Kidney capillary endothelial cell (primary cell): ENCODE measurements around the gene COG2.

Source experiments
- DNase-seq: peaks from one replicate; pipeline ENCODE4 v3.0.0-alpha.2; 2018; ENCODE audit warnings: low spot score

COG2 gene

DNA sequence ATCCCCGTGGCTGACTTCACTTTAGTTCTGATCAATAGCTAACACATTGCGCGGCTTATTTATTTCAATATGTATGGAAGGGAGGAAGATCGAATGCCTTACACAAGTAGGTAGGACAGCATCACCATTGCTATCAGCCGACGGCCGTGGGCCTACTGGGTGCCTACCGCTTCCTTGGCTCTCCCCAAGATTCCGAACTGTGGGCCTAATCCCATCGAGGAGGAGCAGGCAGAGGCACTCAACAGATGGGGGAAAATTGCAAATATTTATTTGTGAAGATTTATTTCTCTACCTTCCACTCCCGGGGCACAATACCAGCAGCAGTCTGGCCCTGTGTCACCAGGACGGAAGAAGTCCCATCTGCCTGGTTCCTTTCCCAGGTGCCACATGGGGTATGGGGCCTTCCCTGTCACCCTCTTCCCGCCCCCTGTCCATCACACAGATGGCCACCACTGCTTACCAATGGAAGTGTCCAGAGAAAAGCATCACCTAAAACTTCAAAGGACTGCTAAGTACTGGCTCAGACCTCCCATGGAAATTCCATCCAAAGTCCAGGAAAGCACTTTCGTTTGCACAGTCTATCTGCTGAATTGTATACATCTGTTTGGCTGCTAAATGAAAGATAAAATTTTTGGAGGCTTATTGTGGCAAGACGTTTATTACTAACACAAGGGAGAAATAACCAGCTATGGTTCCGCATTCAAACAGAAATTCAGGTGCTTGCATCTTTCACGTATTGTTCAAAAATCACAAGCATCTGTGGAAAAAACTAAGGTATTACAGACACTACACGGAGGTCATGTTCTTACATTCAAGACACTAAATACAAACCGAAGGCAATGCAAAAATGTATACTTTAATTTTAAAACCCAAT is 59.9 kb downstream of the COG2 start:
- no peak for DNase-seq

DNA sequence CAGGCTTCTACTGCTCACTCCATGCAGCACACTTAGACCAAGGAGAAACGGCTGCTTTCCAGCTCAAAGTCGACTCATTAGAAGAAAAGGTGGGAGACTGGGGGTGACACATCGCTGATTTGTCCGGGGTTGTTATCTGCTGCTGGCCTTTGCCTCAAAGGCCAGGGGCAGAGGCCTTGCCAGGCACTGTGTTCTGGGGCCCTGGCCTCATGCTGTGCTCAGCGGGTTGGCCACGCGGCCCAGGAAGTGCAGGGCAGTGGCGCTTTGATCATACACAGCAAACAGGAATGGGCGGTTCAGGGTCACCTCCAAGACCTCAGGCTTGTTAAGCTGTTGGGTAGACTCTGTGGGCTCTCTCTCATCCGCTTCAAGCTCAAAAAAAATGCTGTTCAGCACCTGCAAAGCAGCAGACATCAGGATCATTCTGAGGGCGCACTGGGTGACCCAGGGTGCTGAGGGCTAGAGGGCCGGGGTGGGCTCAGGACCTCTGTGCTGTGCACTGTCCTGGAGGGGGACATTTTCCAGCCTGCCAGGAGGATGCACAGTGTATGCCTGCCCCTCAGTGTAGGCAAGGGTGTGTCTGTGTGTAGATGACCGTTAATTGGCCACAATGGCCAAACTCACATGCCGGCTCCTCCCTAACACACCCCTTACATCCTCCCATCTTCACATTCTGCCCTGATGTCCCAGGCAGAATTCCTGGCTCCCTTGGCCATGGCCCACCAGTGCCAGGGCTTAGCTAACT is 60.8 kb downstream of the COG2 start:
- DNase-seq, result no peak

DNA sequence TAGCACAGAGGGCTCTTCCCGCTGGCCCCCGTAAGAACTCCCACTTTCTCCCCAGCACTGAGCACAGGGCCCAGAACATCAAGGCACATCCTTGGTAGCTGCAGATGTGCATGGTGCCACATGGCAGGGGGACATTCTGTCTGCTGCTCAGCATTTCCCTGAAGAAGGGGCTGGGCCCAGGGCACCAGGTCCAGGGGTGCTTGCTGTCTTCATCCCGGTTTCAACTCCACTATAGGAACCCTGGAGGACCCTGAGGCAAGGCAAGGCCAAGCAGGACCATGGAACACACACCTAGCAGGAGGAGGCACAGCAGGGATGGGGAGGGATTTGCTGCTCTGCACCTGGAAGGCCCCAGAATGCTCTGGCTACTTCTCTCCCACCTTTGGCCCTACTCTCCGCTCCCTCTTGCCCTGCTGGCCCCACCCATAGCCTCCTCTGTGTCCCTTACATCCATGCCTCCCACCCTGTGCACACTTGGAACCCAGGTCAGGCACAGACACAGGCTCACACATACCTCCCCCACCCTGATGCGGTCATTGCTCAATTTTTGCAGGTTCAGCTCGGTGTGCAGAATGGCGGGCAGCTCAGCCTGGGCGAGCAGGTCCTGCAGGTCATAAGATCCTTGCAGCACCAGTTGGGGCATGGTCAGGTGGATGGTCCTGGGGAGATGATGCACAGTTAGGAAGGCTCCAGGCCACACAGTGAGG is 61.6 kb downstream of the COG2 start:
- no peak for DNase-seq

DNA sequence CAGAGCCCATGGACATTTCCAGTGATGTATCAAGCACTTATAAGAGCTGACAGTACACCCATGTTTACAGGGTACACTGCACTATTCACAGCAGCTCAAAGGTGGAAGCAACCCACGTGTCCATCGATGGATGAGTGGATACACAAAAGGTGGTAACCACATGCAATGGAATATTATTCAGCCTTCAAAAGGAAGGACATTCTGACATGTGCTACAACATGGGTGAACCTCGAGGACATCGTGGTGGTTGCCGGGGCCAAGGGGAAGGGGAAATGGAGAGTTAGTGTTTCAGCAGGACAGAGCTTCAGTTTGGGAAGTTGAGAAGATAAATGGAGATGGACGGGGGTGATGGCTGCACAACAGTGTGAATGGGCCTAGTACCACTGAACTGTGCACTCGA is 62.5 kb downstream of the COG2 start:
- no peak for DNase-seq

DNA sequence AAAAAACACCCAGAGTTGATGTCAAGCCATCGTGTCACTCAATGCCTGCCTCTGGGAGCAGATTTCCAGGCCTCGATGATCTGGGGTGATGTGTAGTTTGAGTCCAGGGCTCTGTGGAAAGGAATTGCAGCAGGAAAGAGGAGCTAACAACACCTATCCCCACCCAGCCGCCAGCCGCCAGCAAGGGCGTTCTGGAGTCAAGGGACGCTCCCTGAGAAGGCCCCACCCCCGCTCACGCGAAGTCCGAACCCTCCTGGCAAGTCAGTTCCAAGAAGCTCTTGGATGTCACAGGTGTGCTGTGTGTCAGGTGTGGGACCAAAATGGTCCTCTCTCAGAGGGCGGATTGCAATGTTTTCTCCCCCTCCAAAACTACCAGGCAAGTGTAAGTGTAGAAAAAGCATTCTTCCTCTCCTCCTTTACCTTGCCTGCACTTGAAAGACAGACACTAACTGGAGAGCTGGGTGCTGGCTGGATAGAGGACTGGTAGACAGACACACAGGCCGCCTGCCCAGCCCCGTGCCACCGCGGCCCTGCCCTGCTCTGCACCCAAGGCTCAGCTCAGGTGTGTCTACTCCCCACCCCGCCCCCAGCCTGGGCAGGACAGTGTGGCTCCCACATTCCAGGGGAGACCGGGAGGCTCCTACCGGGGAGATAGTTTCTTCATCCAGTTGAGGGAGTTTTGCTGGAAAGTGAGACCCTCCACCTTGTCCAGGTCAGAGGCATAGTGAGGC is 63.2 kb downstream of the COG2 start:
- no peak for DNase-seq

DNA sequence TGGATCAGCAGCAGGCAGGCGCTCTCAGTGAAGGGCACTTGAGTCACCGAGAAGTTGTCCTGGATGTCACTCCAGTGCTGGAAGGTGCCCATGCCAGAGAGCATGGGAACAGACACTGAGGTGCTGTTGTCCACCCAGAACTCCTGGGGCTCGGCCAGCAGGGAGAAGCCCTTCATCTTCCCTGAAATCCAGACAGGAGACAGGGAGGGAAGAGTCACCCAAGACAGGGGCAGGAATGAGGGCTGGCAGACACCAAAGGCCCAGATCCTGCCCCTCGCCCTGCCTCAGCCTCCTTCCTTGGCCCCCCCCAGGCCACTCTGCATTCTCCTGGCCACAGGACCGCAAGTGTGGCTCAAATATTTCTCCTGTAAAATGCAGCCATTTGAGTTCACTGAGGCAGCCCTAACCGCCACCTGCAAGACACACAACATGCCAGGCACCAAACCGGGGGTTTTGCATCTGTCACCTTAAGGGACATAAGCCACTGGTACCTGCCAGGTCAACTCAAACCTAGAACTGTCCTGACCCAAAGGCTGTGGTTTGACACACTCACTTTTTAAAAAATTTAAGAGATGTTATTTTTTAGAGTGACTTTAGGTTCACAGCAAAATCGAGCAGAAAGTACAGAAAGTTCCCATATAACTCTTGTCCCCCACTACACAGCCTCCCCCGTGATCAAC is 63.9 kb downstream of the COG2 start:
- no peak for DNase-seq

DNA sequence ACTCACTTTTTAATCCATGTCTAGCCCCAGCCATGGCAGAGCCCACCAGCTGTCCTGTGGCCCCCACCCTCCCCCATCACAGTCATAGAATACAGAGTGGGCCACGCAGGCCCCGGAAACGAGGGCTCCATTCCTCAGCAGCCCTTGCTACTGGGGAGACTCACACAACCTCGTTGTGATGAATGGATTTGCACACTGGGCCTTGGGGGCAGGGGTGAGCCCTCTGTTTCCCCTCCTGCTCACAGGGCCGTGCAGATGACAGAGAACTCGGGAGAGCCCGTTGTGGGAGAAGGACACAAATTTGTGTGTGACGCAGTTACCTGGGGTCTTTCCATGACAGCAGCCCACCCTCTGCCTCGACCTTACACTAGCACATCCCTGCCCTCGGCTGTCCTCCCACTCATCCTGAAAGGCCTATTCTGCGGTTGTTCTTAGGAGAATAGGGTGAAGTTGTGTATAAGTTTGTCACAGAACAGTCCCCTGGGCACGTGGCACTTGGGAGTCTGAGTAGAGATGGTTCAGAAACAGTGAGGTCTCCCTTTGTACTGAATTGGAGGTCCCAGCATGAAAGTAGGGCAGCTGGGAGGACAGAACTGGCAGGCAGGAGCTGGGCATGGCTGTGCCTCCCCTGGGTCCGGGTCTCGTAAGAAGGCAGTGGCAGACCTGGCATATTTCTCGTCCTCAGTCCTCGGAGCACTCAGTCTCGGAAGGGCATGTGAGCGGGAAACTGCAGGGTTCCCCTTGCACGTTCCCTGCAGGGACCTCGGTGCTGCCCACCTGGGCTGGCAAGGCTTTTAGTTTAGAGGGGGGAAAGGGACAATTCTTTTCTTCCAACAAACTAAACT is 64.8 kb downstream of the COG2 start:
- DNase-seq, result no peak

DNA sequence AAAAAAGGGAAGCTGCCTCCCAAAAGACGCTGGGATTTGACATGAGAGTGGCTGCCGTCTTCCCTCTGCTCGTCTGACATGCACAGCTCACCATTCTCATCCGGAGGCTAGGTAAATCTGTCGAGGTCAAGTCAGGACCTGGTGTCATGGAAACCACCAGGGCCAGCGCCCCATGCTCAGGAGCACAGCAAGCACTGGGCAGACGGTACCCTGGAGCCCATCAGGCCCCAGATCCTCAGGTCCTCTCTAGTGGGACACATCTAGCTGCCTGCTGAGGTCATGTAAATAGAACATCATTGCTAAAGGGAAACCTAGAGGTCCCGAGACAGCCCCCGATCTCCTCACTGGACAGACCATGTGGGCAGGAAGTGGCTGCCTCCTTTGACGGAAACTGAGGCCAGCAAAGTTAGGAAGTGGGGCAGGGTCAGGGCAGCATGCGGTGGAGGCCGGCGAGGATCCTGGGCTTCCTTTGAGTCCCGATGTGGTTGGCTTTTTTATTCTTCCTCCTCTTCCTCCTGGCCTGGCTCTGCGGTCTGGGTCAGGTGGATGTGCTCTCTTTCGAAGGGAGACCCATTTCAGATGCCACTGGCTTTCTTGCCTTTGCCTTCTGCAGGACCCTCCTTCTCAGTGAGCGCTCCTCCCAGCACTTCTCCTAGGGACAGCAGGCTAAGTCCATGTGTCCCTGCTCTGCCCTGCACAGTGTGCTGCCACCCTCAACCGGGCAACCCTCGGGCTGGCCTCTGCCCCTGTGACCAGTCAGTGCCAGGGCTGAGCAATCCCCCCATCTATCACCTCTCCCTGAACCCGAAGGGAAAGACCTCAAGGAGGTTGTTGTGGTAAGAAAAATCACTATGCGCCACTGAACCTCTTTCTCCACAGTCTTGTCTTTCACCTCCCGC is 65.7 kb downstream of the COG2 start:
- no peak for DNase-seq

DNA sequence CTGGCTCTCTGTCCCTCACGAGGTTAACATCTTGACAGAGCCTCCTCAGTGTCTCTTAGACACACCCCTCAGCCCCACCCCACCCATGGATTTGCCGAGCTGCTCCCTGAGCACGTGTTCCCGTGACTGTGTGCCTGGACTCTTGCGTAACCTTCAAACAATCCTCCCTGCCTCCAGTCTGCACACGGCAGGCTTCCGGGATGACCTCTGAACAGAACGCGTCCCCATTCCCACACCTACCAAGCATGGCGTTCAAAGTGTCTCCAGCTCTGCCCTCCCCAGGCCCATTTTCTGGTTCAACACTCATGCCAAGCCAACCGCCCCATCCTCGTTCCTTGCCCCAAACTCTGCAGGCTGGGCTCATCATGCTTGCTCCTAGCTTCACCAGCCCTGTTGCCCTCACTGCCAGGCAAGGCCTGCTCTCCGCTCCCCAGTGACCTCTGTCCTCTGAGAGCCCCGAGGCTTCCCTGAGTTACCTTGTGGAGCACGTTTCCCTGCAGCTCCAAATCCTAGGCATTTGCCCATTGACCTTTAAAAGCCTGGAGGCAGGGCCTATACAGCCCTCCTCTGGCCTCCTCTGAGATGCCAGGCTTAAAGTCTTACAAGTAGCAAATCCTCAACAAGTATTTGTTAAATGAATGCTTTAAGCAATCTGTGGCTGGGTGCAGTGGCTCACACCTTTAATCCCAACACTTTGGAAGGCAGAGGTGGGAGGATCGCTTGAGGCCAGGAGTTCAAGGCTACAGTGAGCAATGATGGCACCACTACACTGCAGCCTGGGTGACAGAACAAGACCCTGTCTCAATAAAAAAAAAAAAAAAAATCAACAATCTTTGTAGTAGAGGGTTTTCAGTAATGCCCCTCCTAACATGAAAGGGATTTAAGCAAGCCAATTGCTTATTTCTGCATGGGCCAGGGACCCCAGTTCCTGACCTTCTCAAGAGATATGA is 66.6 kb downstream of the COG2 start:
- DNase-seq, result no peak

DNA sequence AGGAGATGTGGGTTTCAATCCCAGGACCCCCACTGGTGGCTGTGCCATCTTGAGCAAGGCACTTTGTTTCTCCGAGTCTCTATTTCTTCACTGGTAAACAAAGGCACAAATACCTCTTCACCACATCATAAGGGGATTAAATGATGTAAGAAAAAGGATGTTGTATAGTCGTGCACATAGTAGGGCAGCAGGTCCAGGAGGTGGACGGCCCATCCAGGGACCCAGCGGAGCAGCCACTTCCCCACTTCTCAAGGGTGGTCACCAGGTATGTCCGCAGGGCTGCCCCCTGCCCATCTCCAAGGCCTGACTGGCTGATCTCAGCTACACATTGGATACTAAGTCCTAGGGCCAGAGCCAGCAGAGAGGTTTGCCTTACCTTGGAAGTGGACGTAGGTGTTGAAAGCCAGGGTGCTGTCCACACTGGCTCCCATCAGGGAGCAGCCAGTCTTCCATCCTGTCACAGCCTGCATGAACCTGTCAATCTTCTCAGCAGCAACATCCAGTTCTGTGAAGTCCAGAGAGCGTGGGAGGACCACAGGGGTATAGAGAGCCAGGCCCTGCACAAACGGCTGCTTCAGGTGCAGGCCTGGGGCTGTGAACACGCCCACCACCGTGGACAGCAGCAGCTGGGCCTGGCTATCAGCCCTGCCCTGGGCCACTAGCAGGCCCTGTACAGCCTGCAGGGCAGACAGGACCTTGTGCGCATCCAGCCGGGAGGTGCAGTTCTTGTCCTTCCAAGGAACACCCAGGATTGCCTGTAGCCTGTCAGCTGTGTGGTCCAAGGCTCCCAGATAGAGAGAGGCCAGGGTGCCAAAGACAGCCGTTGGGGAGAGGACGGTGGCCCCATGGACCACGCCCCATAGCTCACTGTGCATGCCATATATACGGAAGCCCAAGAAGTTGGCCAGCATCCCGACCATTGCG is 67.6 kb downstream of the COG2 start:
- no peak for DNase-seq

DNA sequence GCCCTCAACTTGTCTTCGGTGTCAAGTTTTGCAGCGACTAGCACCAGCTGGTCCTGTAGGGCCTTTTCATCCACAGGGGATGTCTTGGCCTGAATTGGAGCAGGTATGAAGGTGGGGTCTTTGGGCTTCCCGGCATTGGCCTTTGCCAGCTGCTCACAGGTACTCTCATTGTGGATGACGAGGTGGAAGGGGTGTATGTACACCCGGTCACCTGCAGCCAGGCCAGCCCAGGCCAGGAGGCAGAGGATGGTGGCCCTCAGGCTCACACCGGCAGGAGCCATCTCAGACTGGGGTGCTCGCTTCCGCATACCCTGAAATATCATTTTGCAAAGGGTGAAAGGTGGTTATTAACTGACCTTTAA is 68.2 kb downstream of the COG2 start:
- no peak for DNase-seq

DNA sequence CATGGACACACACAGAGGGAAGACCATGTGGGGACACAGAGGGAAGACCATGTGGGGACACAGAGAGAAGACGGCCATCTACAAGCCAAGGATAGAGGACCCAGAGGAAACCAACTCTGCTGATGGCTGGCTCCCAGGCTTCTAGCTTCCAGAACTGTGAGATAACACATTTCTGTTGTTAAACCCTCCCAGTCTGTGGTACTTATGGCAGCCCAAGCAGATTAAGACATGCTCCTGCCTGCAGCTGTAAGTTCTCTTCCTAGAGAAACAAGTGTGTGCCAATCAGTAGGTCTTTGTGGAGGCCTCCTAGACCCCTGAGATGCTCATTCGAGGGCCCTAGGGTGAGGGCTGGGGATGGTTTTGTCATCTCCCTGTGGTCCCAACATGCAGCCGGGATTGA is 69.0 kb downstream of the COG2 start:
- no peak for DNase-seq

DNA sequence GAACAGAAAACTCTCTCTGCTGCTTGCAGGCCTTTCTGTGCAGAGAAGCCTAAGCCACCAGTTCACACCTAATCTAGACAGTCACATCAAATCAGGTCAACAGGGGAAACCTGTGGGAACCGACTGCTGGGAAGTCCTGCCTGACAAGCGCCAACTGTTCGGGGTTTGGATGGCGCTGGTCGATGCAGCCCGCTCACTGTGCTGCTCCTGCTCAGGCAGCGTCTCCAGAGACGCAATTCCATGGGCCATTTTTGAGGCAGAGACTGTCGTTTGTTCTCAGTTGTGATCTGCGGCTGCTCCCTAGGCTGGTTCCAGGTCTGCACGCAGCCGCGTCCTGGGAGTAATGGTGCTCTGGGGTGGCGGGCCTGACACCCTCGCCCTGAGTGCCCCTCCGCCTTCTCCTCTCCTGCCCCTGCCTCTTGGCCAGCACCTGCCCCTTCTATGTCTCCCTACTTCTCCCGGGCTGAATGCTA is 70.2 kb downstream of the COG2 start:
- DNase-seq, result no peak

DNA sequence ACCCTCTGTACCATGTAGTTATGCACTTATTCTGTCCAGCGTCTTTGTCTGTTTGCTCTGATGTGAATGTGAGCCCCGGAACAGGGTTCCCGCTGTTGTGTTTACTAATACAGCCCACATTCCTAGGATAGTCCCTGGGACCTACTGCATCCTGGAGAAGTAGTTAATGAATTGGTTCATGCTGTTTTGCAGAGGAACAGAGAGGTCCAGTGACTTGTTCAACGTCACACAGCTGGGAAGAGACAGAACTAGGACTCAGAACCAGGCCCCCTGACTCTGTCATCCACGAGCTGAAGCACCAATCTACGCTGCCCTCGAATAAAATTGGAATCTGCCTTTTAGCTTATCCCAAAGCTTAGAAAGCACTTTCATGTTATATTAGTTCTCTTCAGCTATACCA is 70.9 kb downstream of the COG2 start:
- DNase-seq, result no peak

DNA sequence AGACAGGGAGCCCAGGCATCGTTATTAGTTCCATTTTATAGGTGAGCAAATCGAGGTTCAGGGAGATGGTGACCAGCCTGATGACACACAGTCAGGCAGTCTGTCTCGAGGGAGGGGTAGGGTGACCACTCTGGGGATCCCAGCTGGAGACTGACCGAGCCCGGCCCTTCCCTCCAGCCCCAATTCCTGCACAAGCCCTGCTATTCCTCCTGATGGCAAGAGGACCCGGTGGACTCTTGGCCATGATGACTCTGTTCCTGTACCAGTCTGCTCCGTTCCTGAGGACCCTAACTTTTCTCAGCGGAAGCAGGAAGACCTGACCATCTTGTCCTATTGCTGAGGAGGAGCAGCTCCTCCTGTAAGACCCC is 71.2 kb downstream of the COG2 start:
- DNase-seq, result no peak

DNA sequence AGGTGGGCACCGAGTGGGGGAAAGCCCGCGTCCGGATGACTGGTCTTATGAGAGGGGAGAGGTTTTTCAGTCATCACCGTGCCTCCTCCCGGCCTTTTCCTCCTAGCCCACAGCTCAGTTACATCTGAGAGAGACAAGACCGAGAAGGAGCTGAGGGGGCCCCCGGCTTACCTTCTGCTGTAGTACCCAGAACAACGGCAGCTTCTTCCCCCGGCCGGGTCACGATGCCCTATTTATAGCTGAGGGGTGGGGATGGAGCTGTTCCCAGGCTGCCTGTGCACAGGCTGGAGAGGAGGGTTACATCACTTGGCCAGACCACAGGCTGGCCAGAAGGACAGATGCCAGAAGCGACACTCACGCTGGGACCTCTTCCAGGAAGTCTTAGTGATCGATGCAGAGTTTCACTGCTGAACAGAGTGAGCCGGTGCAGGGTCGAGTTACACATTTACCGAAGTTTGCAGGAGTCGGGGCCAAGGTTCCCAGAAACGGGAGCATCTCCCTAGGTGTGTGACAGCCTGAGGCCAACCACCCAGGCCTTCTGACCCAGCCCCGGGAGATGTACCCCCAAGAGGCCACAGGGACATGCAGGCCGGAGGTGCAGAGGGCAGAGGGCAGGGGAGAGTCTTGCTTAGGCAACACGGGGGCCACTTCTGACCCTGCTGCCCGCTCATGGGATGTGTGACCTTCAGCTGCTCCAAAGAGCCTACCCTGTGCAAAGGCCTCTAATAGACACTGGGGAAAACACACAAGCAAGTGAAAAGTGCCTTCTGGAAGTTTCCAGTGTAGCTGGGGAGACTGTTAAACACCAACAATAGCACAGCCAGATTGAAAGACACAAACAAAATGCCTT is 71.9 kb downstream of the COG2 start, which contains the start of gene AGT:
Gene AGT (minus strand): TSS at position 208 of the 850 bp plus-strand sequence. CDS start 3,299 bp downstream, outside the sequence.
- no peak for DNase-seq
